GM18861 (cell line): ENCODE data around the gene NALF2.

Source experiments
- ATAC-seq: cut with Tn5 transposase; IDR thresholded peaks from one replicate; pipeline ENCODE4 v1.9.1; 2021; ENCODE audit not compliant: unreplicated experiment

NALF2 gene

DNA sequence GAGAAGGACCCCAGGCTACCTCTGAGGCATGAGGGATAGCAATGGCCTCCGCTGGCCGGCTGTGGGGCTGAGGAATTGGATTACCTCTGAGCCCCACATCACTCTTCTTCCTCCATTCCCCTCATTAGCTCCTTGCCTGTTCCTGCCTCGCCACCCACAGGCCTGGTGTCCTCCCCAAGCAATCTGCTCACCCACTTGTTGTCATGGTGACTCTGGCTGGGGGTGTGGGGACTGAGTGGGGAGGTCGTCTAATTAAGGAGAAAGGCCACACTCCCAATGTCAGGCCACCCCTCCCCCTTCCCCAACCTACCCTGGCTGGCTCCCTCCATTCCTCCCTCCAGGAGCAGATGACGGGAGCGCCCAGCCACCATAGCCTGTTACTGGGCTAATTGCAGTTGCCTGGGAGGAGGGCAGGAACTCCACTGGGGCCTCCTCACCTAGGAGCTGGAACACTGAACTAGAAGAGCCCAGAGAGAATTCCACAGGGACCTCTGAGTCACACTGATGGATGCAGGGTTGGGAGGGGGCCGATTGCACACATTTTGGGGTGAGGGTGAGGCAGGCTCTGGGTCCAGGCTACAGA, 20.7 kb downstream of the NALF2 start:
- ATAC-seq: no peak

DNA sequence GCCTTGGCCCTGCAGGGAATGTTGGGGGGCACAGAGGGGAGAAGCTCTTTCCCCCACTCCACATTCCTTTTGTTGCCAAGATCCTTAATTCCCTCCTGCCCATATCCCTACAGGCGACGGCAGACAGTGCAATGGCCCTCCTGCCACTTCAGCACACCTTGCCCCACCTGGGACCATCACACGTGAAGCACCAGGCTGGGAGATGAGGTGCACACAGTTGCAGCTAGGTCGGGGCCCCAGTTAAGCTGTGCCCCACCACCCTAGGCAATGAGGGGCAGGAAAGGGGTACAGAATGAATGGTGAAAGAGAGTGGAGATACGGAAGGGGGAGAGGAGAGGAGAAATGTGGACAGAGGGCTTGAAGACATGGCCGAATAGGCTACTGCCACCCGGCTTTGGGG, 26.2 kb downstream of the NALF2 start:
- no peak for ATAC-seq

- no peak for ATAC-seq
Observed at GRCh38 chrX:69531031-69531755, 27.1 kb downstream of the NALF2 start.

GRCh38 chrX:69535661-69536060, 31.5 kb downstream of the NALF2 start:
- ATAC-seq: no peak

DNA sequence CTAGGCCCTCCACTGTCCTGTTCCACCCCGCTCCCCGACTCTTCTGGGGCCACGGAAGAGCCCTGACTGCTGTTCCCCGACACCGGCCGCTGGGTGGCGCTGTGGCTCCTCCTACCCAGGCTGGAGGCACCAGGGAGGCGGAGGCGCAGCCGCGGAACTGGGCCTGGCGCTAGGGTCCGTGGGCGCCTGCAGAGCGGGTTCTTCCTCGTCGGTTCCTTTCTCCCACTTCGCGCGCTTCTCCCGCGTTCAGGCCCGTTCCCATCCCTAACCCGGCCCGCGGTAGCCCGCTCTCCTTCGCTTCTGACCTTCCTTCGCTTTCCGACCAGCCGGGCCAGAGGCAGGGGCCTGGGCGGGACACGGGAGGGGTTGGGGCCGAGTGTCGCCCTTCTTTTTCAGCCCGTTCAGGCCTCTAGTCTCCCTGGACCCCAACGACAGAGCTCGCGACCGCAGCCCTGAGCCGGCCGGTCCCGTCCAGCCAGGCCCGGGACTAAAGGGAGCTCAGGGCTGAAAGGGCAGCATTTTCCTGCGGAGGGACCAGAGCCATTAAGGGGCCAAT, 34.3 kb downstream of the NALF2 start:
- peak; percentile 78 for ATAC-seq

DNA sequence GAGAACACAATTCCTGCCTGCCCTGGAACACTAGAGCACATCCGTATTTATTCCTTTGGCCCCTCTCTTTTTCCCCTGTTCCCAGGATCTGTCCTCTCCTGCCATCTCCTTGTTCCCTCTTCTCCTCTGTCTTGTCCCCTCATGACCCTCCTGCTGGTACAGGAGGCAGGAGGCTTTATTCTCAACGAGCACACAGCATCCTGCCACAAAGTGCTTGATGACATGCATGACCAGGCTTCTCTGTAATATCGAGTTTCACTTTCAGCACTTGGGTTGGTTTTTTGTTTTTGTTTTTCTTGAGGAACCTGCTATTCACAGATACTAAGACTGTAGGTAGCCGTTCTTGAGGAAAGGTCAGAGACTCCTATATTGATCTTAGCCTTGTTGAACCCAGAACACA, 35.3 kb downstream of the NALF2 start:
- peak; percentile 55 for ATAC-seq

GRCh38 chrX:69541956-69542355, 37.8 kb downstream of the NALF2 start:
- no peak for ATAC-seq

DNA sequence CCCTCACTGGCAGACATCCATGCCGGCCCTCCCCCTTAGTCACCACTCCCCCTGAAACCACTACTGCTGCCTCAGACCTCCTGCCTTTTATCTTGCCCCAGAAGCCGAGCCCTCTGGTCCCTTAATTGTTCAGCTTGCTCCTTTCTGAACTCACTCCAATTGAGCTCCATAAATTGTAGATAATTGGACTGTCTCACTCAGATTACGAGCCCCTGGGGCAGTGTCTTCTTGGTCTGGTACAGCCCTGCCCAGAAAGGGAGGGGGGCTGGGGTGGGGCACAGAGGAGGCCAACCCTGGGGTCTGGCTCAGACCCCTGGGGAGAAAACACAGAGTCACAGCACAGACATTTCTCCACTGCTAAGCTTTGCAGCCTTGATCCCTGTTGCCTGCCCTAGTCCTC, 39.4 kb downstream of the NALF2 start:
- ATAC-seq: no peak

- ATAC-seq: no peak
Observed at GRCh38 chrX:69546417-69546816, 42.3 kb downstream of the NALF2 start.

DNA sequence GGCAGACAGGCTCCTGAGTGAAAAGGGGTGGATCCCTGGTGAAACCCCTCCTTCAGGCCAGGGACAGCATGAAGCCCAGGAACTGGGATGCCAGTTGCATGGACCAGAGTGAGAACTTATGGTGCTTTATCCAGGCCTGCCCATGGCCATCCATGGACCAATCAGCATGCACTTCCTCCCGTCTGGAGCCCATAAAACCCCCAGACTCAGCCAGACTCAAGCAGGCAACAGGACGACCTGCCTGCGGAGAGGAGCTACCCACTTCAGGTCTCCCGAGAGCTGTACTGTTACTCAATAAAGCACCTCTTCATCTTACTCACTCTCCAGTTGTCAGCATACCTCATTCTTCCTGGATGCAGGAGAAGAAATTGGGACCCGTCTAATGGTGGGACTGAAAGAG, 42.9 kb downstream of the NALF2 start:
- no peak for ATAC-seq

GRCh38 chrX:69551421-69552009, 47.4 kb downstream of the NALF2 start:
- ATAC-seq: no peak

DNA sequence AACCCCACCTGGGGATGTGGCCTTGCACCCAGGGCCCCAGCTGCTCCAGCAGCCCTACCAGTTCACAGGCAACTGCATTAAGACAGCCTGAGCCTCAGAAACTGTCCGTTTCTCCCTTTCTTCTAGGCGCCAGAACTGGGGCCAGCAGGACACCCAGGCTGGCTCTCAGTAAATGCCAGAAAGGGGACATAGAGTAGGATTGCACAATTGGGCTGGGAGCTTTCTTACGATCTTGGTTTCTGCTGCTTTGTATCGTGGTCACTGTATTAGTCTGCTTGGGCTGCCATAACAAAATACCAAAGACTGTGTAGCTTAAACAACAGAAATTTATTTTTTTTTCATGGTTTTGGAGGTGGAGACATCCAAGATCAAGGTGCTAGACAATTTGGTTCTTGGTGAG, 48.4 kb downstream of the NALF2 start:
- no peak for ATAC-seq
